Mesendoderm (in vitro differentiated cells): ENCODE results near the gene PEAR1.

Experiments
- DNase-seq: peaks from one replicate; pipeline ENCODE4 v3.0.0; 2013
- H2AK5ac ChIP-seq: 2 replicates; pipeline ENCODE4 v1.6.1; 2013; ENCODE audit warnings: low read length, inconsistent platforms
- H2BK120ac ChIP-seq: 2 replicates; pipeline ENCODE4 v1.6.1; 2013; ENCODE audit warnings: low read depth, mild to moderate bottlenecking, low read length, moderate library complexity, mixed read lengths
- H2BK15ac ChIP-seq: replicated peaks from 2 replicates; pipeline ENCODE4 v1.6.1; 2013; ENCODE audit warnings: low read depth, mild to moderate bottlenecking, moderate library complexity
- H2BK5ac ChIP-seq: 2 replicates; pipeline ENCODE4 v1.6.1; 2013; ENCODE audit warnings: low read length, inconsistent platforms
- H3K18ac ChIP-seq: 2 replicates; pipeline ENCODE4 v1.6.1; 2013; ENCODE audit warnings: mild to moderate bottlenecking, low read length, mixed read lengths
- H3K23ac ChIP-seq: one replicate; pipeline ENCODE4 v1.6.1; 2013; ENCODE audit warnings: low read length
- H3K27ac ChIP-seq: 2 replicates; pipeline ENCODE4 v1.5.1; 2013; ENCODE audit warnings: low read depth, mild to moderate bottlenecking, inconsistent platforms, low read length, moderate library complexity
- H3K27me3 ChIP-seq: 2 replicates; pipeline ENCODE4 v1.6.1; 2013; ENCODE audit warnings: low read length, control low read depth, mild to moderate bottlenecking, inconsistent platforms; ENCODE audit not compliant: insufficient read depth, poor library complexity
- H3K36me3 ChIP-seq: 2 replicates; pipeline ENCODE4 v1.6.1; 2013; ENCODE audit warnings: low read length, inconsistent platforms; ENCODE audit not compliant: control insufficient read depth, insufficient read depth
- H3K4ac ChIP-seq: one replicate; pipeline ENCODE4 v1.6.1; 2013; ENCODE audit warnings: low read depth, mild to moderate bottlenecking, low read length, moderate library complexity
- H3K4me1 ChIP-seq: 2 replicates; pipeline ENCODE4 v1.6.1; 2013; ENCODE audit warnings: low read depth, low read length, inconsistent platforms; ENCODE audit not compliant: control insufficient read depth
- H3K4me2 ChIP-seq: 2 replicates; pipeline ENCODE4 v1.6.1; 2013; ENCODE audit warnings: low read length
- H3K4me3 ChIP-seq: 2 replicates; pipeline ENCODE4 v1.5.1; 2013; ENCODE audit warnings: mild to moderate bottlenecking, low read length
- H3K56ac ChIP-seq: one replicate; pipeline ENCODE4 v1.6.1; 2013; ENCODE audit warnings: low read length
- H3K79me1 ChIP-seq: 2 replicates; pipeline ENCODE4 v1.6.1; 2013; ENCODE audit warnings: low read length, inconsistent platforms
- H3K79me2 ChIP-seq: 2 replicates; pipeline ENCODE4 v1.6.1; 2013; ENCODE audit warnings: mild to moderate bottlenecking, low read length; ENCODE audit not compliant: control insufficient read depth, insufficient read depth
- H3K9ac ChIP-seq: 2 replicates; pipeline ENCODE4 v1.6.1; 2013; ENCODE audit warnings: low read length, inconsistent platforms
- H4K5ac ChIP-seq: one replicate; pipeline ENCODE4 v1.6.1; 2013; ENCODE audit warnings: low read length
- H4K8ac ChIP-seq: one replicate; pipeline ENCODE4 v1.6.1; 2013; ENCODE audit warnings: low read depth, mild to moderate bottlenecking, control low read depth, low read length, moderate library complexity
- WGBS: extraction: QIAGEN DNeasy Blood & Tissue Kit; methylation state at CpG from one replicate; pipeline ENCODE4 v1.1.7; 2013; ENCODE audit warnings: low lambda C conversion rate, missing lambda C conversion rate; ENCODE audit not compliant: insufficient coverage; ENCODE audit errors: extremely low coverage; 5-methylcytosine and 5-hydroxymethylcytosine counted together

The PEAR1 gene

DNA sequence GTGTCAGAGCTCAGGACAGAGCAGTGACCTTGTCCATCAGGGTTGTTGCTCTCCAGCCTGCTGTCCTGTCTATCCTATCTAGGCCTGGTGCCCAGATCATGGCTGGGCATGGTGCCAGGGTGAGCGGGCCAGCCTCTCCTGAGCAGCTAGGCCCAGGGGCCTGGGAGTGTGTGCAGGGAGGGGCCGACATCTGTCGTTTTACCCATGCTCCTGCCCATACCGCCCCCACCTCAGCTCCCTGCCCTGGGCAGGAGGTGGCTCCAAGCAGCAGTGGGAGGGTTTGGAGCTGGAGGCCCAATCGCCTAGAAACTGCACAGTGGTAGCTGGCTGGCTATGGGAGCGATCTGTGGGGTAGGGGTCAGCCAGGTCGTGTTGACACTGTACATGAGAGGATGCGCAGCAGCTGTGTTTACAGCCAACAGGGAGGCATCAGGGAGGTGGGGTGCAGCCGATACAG, 41.1 kb upstream of the PEAR1 start:
- no peak overlapping the region for H3K9ac ChIP-seq
- no peak overlapping the region for H2BK5ac ChIP-seq
- no peak overlapping the region for H3K4ac ChIP-seq
- DNase-seq, result no peak
- no peak overlapping the region for H3K18ac ChIP-seq
- no peaks in the 10 kb centered on the region for H3K79me1 ChIP-seq
- no peak overlapping the region for H3K4me3 ChIP-seq
- no peak overlapping the region for H4K5ac ChIP-seq
- no peaks in the 10 kb centered on the region for H3K79me2 ChIP-seq
- H3K27ac ChIP-seq, result no peak overlapping the region
- no peak overlapping the region for H3K23ac ChIP-seq
- H3K4me2 ChIP-seq, result no peak overlapping the region
- H3K56ac ChIP-seq, result no peak overlapping the region
- no peak overlapping the region for H2BK15ac ChIP-seq
- WGBS, result no CpG with 5 or more reads among the region's 9 CpGs
- no peak overlapping the region for H2BK120ac ChIP-seq
- no peaks in the 10 kb centered on the region for H3K4me1 ChIP-seq
- H3K36me3 ChIP-seq, result no peaks in the 10 kb centered on the region
- no peak overlapping the region for H2AK5ac ChIP-seq
- H4K8ac ChIP-seq, result no peak overlapping the region
- peaks cover 18% of the 10 kb centered on the region for H3K27me3 ChIP-seq

DNA sequence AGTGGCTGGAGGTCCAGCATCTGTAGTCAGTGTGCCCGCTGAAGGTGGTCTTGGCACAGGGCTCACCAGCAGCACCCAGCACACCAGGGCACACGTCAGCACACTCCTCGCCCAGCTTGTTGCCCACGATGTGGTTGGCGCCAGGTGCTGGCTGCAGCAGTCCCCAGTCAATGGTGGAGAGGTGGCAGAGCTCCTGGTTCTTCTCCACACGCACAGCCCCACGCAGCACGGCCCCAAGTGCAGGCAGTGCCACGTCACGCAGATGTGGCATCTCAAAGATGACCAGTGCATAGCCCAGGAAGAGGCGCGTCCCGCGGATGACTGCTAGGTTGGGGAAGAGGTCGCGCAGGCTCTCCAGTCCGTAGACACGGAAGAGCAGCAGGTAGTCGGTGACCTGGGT, 39.8 kb upstream of the PEAR1 start:
- H2BK5ac ChIP-seq, result no peak overlapping the region
- H3K18ac ChIP-seq, result no peak overlapping the region
- H3K79me1 ChIP-seq, result no peaks in the 10 kb centered on the region
- WGBS, result no CpG with 5 or more reads among the region's 19 CpGs
- H3K4ac ChIP-seq, result no peak overlapping the region
- H3K36me3 ChIP-seq, result no peaks in the 10 kb centered on the region
- H3K9ac ChIP-seq, result no peak overlapping the region
- no peak overlapping the region for H3K4me2 ChIP-seq
- DNase-seq, result no peak
- no peak overlapping the region for H2BK120ac ChIP-seq
- H2AK5ac ChIP-seq, result no peak overlapping the region
- H2BK15ac ChIP-seq, result no peak overlapping the region
- no peak overlapping the region for H3K56ac ChIP-seq
- H3K27me3 ChIP-seq, result peaks cover 20% of the 10 kb centered on the region
- no peaks in the 10 kb centered on the region for H3K79me2 ChIP-seq
- no peak overlapping the region for H3K4me3 ChIP-seq
- no peak overlapping the region for H4K5ac ChIP-seq
- peaks cover 2% of the 10 kb centered on the region for H3K4me1 ChIP-seq
- no peak overlapping the region for H3K27ac ChIP-seq
- no peak overlapping the region for H3K23ac ChIP-seq
- no peak overlapping the region for H4K8ac ChIP-seq

GRCh38 chr1:156854634-156855033, 38.9 kb upstream of the PEAR1 start:
- H3K79me2 ChIP-seq, result no peaks in the 10 kb centered on the region
- no peak overlapping the region for H2BK15ac ChIP-seq
- H3K27ac ChIP-seq, result no peak overlapping the region
- H3K56ac ChIP-seq, result no peak overlapping the region
- no peak overlapping the region for H2AK5ac ChIP-seq
- H3K79me1 ChIP-seq, result no peaks in the 10 kb centered on the region
- H3K9ac ChIP-seq, result no peak overlapping the region
- no peak for DNase-seq
- H4K5ac ChIP-seq, result no peak overlapping the region
- H2BK120ac ChIP-seq, result no peak overlapping the region
- peaks cover 15% of the 10 kb centered on the region for H3K27me3 ChIP-seq
- H3K36me3 ChIP-seq, result no peaks in the 10 kb centered on the region
- no peak overlapping the region for H3K23ac ChIP-seq
- peaks cover 2% of the 10 kb centered on the region for H3K4me1 ChIP-seq
- H3K4me2 ChIP-seq, result no peak overlapping the region
- H3K18ac ChIP-seq, result no peak overlapping the region
- no peak overlapping the region for H2BK5ac ChIP-seq
- no peak overlapping the region for H4K8ac ChIP-seq
- H3K4ac ChIP-seq, result no peak overlapping the region
- WGBS, result no CpG with 5 or more reads among the region's 3 CpGs
- no peak overlapping the region for H3K4me3 ChIP-seq

- Histone ChIP-seq H3K27me3 (peaks cover 22% of the 10 kb centered on the region), H3K9ac (no peak overlapping the region), H2AK5ac (no peak overlapping the region), H3K4me3 (no peak overlapping the region), H3K56ac (no peak overlapping the region), H3K4me2 (no peak overlapping the region), H3K18ac (no peak overlapping the region), H4K5ac (no peak overlapping the region), H4K8ac (no peak overlapping the region), H2BK15ac (no peak overlapping the region), H2BK5ac (no peak overlapping the region), H3K23ac (no peak overlapping the region), H3K36me3 (no peaks in the 10 kb centered on the region), H3K4ac (no peak overlapping the region), H3K27ac (no peak overlapping the region), H3K4me1 (peaks cover 2% of the 10 kb centered on the region), H3K79me2 (no peaks in the 10 kb centered on the region), H2BK120ac (no peak overlapping the region), H3K79me1 (no peaks in the 10 kb centered on the region)
- WGBS, result no CpG with 5 or more reads among the region's 3 CpGs
- no peak for DNase-seq
These were observed 37.2 kb upstream of the PEAR1 start for GRCh38 chr1:156856282-156856785.

GRCh38 chr1:156857532-156857931, 36.0 kb upstream of the PEAR1 start:
- Histone ChIP-seq H3K4me2 (no peak overlapping the region), H3K4ac (no peak overlapping the region), H3K79me1 (no peaks in the 10 kb centered on the region), H3K4me3 (no peak overlapping the region), H3K79me2 (no peaks in the 10 kb centered on the region), H4K5ac (no peak overlapping the region), H2AK5ac (no peak overlapping the region), H3K9ac (no peak overlapping the region), H3K4me1 (peaks cover 2% of the 10 kb centered on the region), H3K27ac (no peak overlapping the region), H3K36me3 (no peaks in the 10 kb centered on the region), H2BK120ac (no peak overlapping the region), H3K18ac (no peak overlapping the region), H2BK5ac (no peak overlapping the region), H3K23ac (no peak overlapping the region), H4K8ac (no peak overlapping the region), H2BK15ac (no peak overlapping the region), H3K56ac (no peak overlapping the region), H3K27me3 (peaks cover 31% of the 10 kb centered on the region)
- no CpG with 5 or more reads among the region's 3 CpGs for WGBS
- no peak for DNase-seq

DNA sequence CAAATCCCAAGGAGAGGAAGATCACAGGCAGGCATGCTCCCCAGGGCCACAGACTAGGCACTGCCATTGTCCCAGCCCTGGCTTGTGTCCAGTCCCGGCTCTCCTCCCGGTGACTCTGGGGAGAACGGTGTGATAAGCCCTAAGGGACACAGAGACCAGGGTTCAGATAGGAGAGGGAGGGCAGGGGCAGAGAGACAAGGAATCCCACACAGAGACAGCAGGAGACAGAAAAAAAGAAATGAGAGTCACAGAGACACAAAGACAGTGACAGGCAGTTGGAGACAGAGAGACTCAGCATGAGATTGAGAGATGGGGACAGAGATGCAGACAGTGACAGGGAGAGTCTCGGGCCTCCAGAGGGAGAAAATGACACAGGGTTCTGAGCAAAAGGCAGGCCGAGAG, 35.0 kb upstream of the PEAR1 start:
- no peak overlapping the region for H4K8ac ChIP-seq
- peak overlapping the region; percentile 35 for H3K56ac ChIP-seq
- H3K79me2 ChIP-seq, result no peaks in the 10 kb centered on the region
- peaks cover 6% of the 10 kb centered on the region for H3K4me1 ChIP-seq
- no peak overlapping the region for H2BK15ac ChIP-seq
- peak; percentile 60 for DNase-seq
- no peak overlapping the region for H3K18ac ChIP-seq
- no peak overlapping the region for H3K4ac ChIP-seq
- no peak overlapping the region for H3K27ac ChIP-seq
- H3K9ac ChIP-seq, result peak overlapping the region; percentile 33
- H2BK120ac ChIP-seq, result no peak overlapping the region
- H3K36me3 ChIP-seq, result no peaks in the 10 kb centered on the region
- WGBS, result no CpG with 5 or more reads among the region's 5 CpGs
- H3K79me1 ChIP-seq, result no peaks in the 10 kb centered on the region
- no peak overlapping the region for H3K23ac ChIP-seq
- H2BK5ac ChIP-seq, result no peak overlapping the region
- H3K4me3 ChIP-seq, result no peak overlapping the region
- H3K27me3 ChIP-seq, result peaks cover 31% of the 10 kb centered on the region
- no peak overlapping the region for H2AK5ac ChIP-seq
- peak overlapping the region; percentile 20 for H3K4me2 ChIP-seq
- no peak overlapping the region for H4K5ac ChIP-seq
